H1 (cell line): Measurements from ENCODE around the gene RPTOR. TPM values are rescaled to one million over a fixed set of nuclear protein-coding genes. Genes with fewer than 3 reads are reported as not detected.

ENCODE experiments used
- CTCF ChIA-PET: fragments of 300-600 bp; sonication (Branson Sonifier 250); formaldehyde crosslinking; loops from one replicate; lab custom pipeline; 2021; ENCODE audit not compliant: partially characterized antibody; lab: Charles Lee
- POLR2A ChIA-PET: fragments of 300-600 bp; sonication (Branson Sonifier 250); formaldehyde crosslinking; loops from one replicate; lab custom pipeline; 2021; ENCODE audit warnings: inconsistent platforms; ENCODE audit not compliant: partially characterized antibody; lab: Charles Lee
- DNase-seq, 2 experiments: peaks; one replicate each; pipeline versions ENCODE4 v3.0.0 to v3.0.0-alpha.2; 2010 to 2022; ENCODE audit warnings: low spot score in 2 of 2, low read depth in 1 of 2, mixed read lengths in 1 of 2
- FAIRE-seq: peaks from 2 replicates; lab custom pipeline; 2011; peaks lifted over from hg19 to GRCh38; lab: Jason Lieb, UNC
- H2AFZ ChIP-seq: 2 replicates; pipeline ENCODE4 v1.8.1; 2012; ENCODE audit warnings: low read length, inconsistent platforms
- H2AK5ac ChIP-seq: 2 replicates; pipeline ENCODE4 v1.6.1; 2013; ENCODE audit warnings: low read depth, low read length
- H2BK120ac ChIP-seq: replicated peaks from 2 replicates; pipeline ENCODE3; 2013; ENCODE audit warnings: low read depth, low read length, inconsistent platforms
- H2BK12ac ChIP-seq: 2 replicates; pipeline ENCODE4 v1.6.1; 2013; ENCODE audit warnings: low read depth, low read length
- H2BK15ac ChIP-seq: 2 replicates; pipeline ENCODE4 v1.6.1; 2013; ENCODE audit warnings: low read length
- H2BK20ac ChIP-seq: 2 replicates; pipeline ENCODE4 v1.6.1; 2013; ENCODE audit warnings: low read length
- H2BK5ac ChIP-seq: 2 replicates; pipeline ENCODE4 v1.6.1; 2013; ENCODE audit warnings: low read depth, low read length
- H3K14ac ChIP-seq: 2 replicates; pipeline ENCODE4 v1.6.1; 2013; ENCODE audit warnings: inconsistent platforms; ENCODE audit not compliant: insufficient read length
- H3K18ac ChIP-seq: 2 replicates; pipeline ENCODE4 v1.6.1; 2013; ENCODE audit warnings: low read length; ENCODE audit errors: extremely low read depth
- H3K23ac ChIP-seq: 2 replicates; pipeline ENCODE4 v1.6.1; 2013; ENCODE audit warnings: inconsistent platforms; ENCODE audit not compliant: insufficient read length
- H3K23me2 ChIP-seq: 2 replicates; pipeline ENCODE4 v1.6.1; 2013; ENCODE audit warnings: low read depth, low read length
- H3K27ac ChIP-seq: 2 replicates; pipeline ENCODE4 v1.6.1; 2011; ENCODE audit warnings: low read depth, low read length, inconsistent platforms
- H3K27me3 ChIP-seq, 4 experiments: replicated peaks in 1 of 4; 1 replicate in 1 of 4; 2 replicates in 3 of 4; pipeline versions ENCODE4 v1.6.1 to v1.8.1; 2011 to 2013; ENCODE audit warnings: low read length in 3 of 4, mild to moderate bottlenecking in 3 of 4, inconsistent platforms in 2 of 4, mixed read lengths in 2 of 4, moderate library complexity in 1 of 4; ENCODE audit not compliant: control insufficient read depth in 3 of 4, insufficient read depth in 3 of 4; ENCODE audit errors: extremely low read depth in 1 of 4
- H3K36me3 ChIP-seq, 4 experiments: 2 replicates each; pipeline versions ENCODE4 v1.6.1 to v1.8.1; 2011 to 2013; ENCODE audit warnings: mild to moderate bottlenecking in 4 of 4, low read length in 3 of 4, moderate library complexity in 2 of 4, control low read depth in 1 of 4, inconsistent platforms in 1 of 4; ENCODE audit not compliant: insufficient read depth in 4 of 4, control insufficient read depth in 2 of 4
- H3K4ac ChIP-seq: replicated peaks from 2 replicates; pipeline ENCODE3; 2013; ENCODE audit warnings: low read length, low read depth, mixed read lengths, inconsistent platforms; ENCODE audit not compliant: insufficient read length
- H3K4me1 ChIP-seq, 4 experiments: replicated peaks in 1 of 4; 1 replicate in 1 of 4; 2 replicates in 3 of 4; pipeline versions ENCODE4 v1.6.1 to v1.8.1; 2011 to 2013; ENCODE audit warnings: low read length in 3 of 4, inconsistent platforms in 2 of 4, mixed read lengths in 1 of 4; ENCODE audit not compliant: insufficient read depth in 4 of 4, control insufficient read depth in 3 of 4
- H3K4me2 ChIP-seq, 2 experiments: 2 replicates each; pipeline versions ENCODE4 v1.6.1 to v1.8.1; 2011 to 2013; ENCODE audit warnings: low read depth in 2 of 2, low read length in 2 of 2, control low read depth in 1 of 2, inconsistent platforms in 1 of 2, mild to moderate bottlenecking in 1 of 2; ENCODE audit not compliant: insufficient read depth in 1 of 2
- H3K4me3 ChIP-seq, 4 experiments: fragments of 200-600, 300-600 bp in 1 of 4; sonication (generic), shearing (Covaris generic), sonication (Bioruptor Twin) in 1 of 4; 2 replicates each; pipeline versions ENCODE4 v1.5.1 to v1.8.1; 2011 to 2016; ENCODE audit warnings: low read length in 4 of 4, low read depth in 3 of 4, control low read depth in 2 of 4, inconsistent platforms in 2 of 4, mild to moderate bottlenecking in 2 of 4, mixed read lengths in 1 of 4, moderate library complexity in 1 of 4; ENCODE audit not compliant: insufficient read depth in 2 of 4; ENCODE audit errors: extremely low read depth in 1 of 4
- H3K56ac ChIP-seq: replicated peaks from 2 replicates; pipeline ENCODE3; 2013; ENCODE audit warnings: low read depth, mild to moderate bottlenecking, mixed read lengths, low read length, inconsistent platforms; ENCODE audit not compliant: insufficient read length
- H3K79me1 ChIP-seq: 2 replicates; pipeline ENCODE4 v1.6.1; 2013; ENCODE audit warnings: low read depth, low read length, control low read depth
- H3K79me2 ChIP-seq, 2 experiments: 2 replicates each; pipeline versions ENCODE4 v1.6.1 to v1.8.1; 2012 to 2013; ENCODE audit warnings: low read length in 2 of 2, mild to moderate bottlenecking in 2 of 2, inconsistent platforms in 1 of 2; ENCODE audit not compliant: insufficient read depth in 2 of 2, control insufficient read depth in 1 of 2
- H3K9ac ChIP-seq, 4 experiments: replicated peaks in 1 of 4; 1 replicate in 1 of 4; 2 replicates in 3 of 4; pipeline versions ENCODE4 v1.6.1 to v1.8.1; 2011 to 2013; ENCODE audit warnings: low read depth in 3 of 4, low read length in 3 of 4, control low read depth in 2 of 4, mild to moderate bottlenecking in 2 of 4, moderate library complexity in 2 of 4, inconsistent platforms in 1 of 4; ENCODE audit errors: extremely low read depth in 1 of 4
- H3K9me3 ChIP-seq, 2 experiments: 2 replicates each; pipeline versions ENCODE4 v1.6.1 to v1.8.1; 2012 to 2013; ENCODE audit warnings: mild to moderate bottlenecking in 2 of 2, moderate library complexity in 2 of 2, control low read depth in 1 of 2, inconsistent platforms in 1 of 2, low read depth in 1 of 2, low read length in 1 of 2, mixed read lengths in 1 of 2; ENCODE audit not compliant: insufficient read depth in 2 of 2
- H4K20me1 ChIP-seq, 2 experiments: replicated peaks in 1 of 2; 2 replicates each; pipeline versions ENCODE3 to v1.8.1; 2011 to 2013; ENCODE audit warnings: inconsistent platforms in 2 of 2, low read length in 2 of 2, mild to moderate bottlenecking in 1 of 2; ENCODE audit not compliant: insufficient read depth in 2 of 2, control insufficient read depth in 1 of 2
- H4K5ac ChIP-seq: 2 replicates; pipeline ENCODE4 v1.6.1; 2013; ENCODE audit warnings: low read length, low read depth, mixed read lengths, inconsistent platforms; ENCODE audit not compliant: insufficient read length
- H4K8ac ChIP-seq: 2 replicates; pipeline ENCODE4 v1.8.0; 2013; ENCODE audit warnings: mild to moderate bottlenecking, moderate library complexity, low read length, inconsistent platforms; ENCODE audit not compliant: insufficient read depth; ENCODE audit errors: extremely low read depth
- H4K91ac ChIP-seq: replicated peaks from 2 replicates; pipeline ENCODE3; 2013; ENCODE audit warnings: low read length, mixed read lengths, inconsistent platforms; ENCODE audit not compliant: insufficient read length
- ASH2L ChIP-seq: fragments of 200-600, 300-600 bp; sonication (generic); IDR thresholded peaks from one replicate; pipeline ENCODE4 v1.7.1; 2017; ENCODE audit warnings: low read length
- CEBPB ChIP-seq: IDR thresholded peaks from 2 replicates; pipeline ENCODE4 v1.6.1; 2012; ENCODE audit warnings: low read depth, low read length
- CHD2 ChIP-seq: IDR thresholded peaks from 2 replicates; pipeline ENCODE4 v1.6.1; 2012; ENCODE audit warnings: low read length, improper control_type of control experiment
- GTF2F1 ChIP-seq: IDR thresholded peaks from 2 replicates; pipeline ENCODE4 v1.6.1; 2012; ENCODE audit warnings: low read depth, low read length, improper control_type of control experiment, borderline replicate concordance
- HDAC6 ChIP-seq: IDR thresholded peaks from one replicate; pipeline ENCODE4 v1.7.1; 2012; ENCODE audit warnings: low read depth, mild to moderate bottlenecking, inconsistent platforms, low read length, moderate library complexity
- PHF8 ChIP-seq: fragments of 200-600 bp; sonication (generic); conservative IDR thresholded peaks from 2 replicates; pipeline ENCODE4 v1.7.1; 2012; ENCODE audit warnings: low read depth, mild to moderate bottlenecking, inconsistent platforms, low read length, moderate library complexity
- POLR2A ChIP-seq, 2 experiments: IDR thresholded peaks; 1 replicate in 1 of 2; 2 replicates in 1 of 2; pipeline ENCODE4 v1.6.1; 2011; ENCODE audit warnings: low read depth in 2 of 2, low read length in 2 of 2, mild to moderate bottlenecking in 2 of 2; ENCODE audit errors: control extremely low read depth in 1 of 2
- SAP30 ChIP-seq: fragments of 300-600 bp; sonication (generic); IDR thresholded peaks from 2 replicates; pipeline ENCODE4 v1.7.1; 2012; ENCODE audit warnings: low read length, moderate library complexity, mild to moderate bottlenecking, inconsistent platforms; ENCODE audit not compliant: insufficient read depth, insufficient replicate concordance
- WGBS, 2 experiments: shearing (Covaris generic) in 1 of 2; methylation state at CpG; one replicate each; pipeline versions ENCODE4 v1.1.6 to v1.1.7; 2013 to 2015; ENCODE audit warnings: low lambda C conversion rate in 2 of 2, mixed read lengths in 2 of 2, inconsistent platforms in 1 of 2, low coverage in 1 of 2, missing lambda C conversion rate in 1 of 2; ENCODE audit not compliant: insufficient replicate concordance in 2 of 2, insufficient coverage in 1 of 2, insufficient read length in 1 of 2; ENCODE audit errors: extremely low coverage in 1 of 2, missing lambda C conversion rate in 1 of 2; 5-methylcytosine and 5-hydroxymethylcytosine counted together
- polyA plus RNA-seq, 7 experiments: library from polyadenylated mRNA; depleted of rRNA in 3 of 7; stranded (reverse) in 5 of 7; unstranded in 2 of 7; fragments of >200 nt in 5 of 7; fragments of 200-250 nt in 2 of 7; gene quantifications; 1 replicate in 5 of 7; 2 replicates in 1 of 7; 4 replicates in 1 of 7; pipeline versions ENCODE4 v1.2.1 to v1.2.3, GENCODE V29; 2011 to 2013; ENCODE audit warnings: missing spikeins in 2 of 7, mixed read lengths in 2 of 7
- total RNA-seq: library from RNA; stranded (reverse); fragmentation: NEBNext Ultra II Directional; extraction: Animal tissue kit (Norgen Biotek cat#: 25700); gene quantifications from 2 replicates; pipeline ENCODE4 v1.2.1, GENCODE V29; 2021
- TF ChIP-seq, protein P1 (sequence below), 3 experiments: IDR thresholded peaks; 1 replicate in 2 of 3; 2 replicates in 1 of 3; pipeline versions ENCODE4 v1.5.1 to v1.6.1; 2011; ENCODE audit warnings: low read length in 3 of 3, mild to moderate bottlenecking in 3 of 3, inconsistent platforms in 2 of 3, low read depth in 1 of 3, moderate library complexity in 1 of 3; ENCODE audit not compliant: insufficient read depth in 1 of 3; ENCODE audit errors: control extremely low read depth in 1 of 3

The RPTOR gene
- total and polyA plus RNA-seq, 2 of the 8 experiments (the other 6 are each of a cell fraction or from before 2014, with no cell fraction given), result 6.9 to 28.7 TPM

DNA sequence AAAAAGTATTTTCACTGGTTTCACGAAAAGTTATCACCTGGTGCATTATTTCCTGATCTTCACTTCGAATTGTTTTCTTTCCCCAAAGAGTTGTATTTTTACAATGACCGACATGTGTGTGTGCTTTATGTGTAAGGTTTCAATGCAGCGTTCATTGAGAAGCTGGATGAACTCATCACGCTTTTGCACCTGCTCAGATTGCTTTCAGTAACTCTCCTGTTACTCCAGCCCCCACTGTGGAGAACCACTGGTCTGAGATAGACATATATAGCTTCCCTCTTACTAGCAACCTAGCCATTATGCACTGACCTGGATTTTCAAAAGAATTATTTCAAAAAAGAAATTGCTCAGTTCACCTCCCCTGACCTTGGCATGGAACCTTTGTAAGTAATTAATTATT is 268.7 kb downstream of the RPTOR start:
- Histone ChIP-seq H3K9me3 (no peaks in the 10 kb centered on the region), H3K4me3 (no peak overlapping the region), H2BK12ac (no peak overlapping the region), H3K27me3 (no peaks in the 10 kb centered on the region), H3K36me3 (no peaks in the 10 kb centered on the region), H4K5ac (no peak overlapping the region), H3K79me2 (no peaks in the 10 kb centered on the region), H3K23me2 (no peaks in the 10 kb centered on the region), H3K14ac (no peak overlapping the region), H2BK15ac (no peak overlapping the region), H2BK20ac (no peak overlapping the region), H2AFZ (no peak overlapping the region), H3K18ac (no peak overlapping the region), H2BK5ac (no peak overlapping the region), H3K4ac (no peak overlapping the region), H4K20me1 (peaks cover 0 to 3% of the 10 kb centered on the region in 2 experiments), H3K4me1 (no peaks in the 10 kb centered on the region; a peak in 1 of 7 replicates), H3K4me2 (no peak overlapping the region), H3K79me1 (no peaks in the 10 kb centered on the region; the same call in 1 of the 2 replicates), H3K9ac (no peak overlapping the region), H4K91ac (no peak overlapping the region), H3K23ac (no peak overlapping the region), H2BK120ac (no peak overlapping the region), H4K8ac (no peak overlapping the region), H3K56ac (no peak overlapping the region), H2AK5ac (no peak overlapping the region), H3K27ac (no peak overlapping the region)
- WGBS, 2 experiments, result 82% methylated on average over 5 of the region's 5 CpGs; no CpG with 5 or more reads in 1 of the 2 experiments
- TF ChIP-seq SAP30 (no peak), PHF8 (no peak), CEBPB (no peak), CHD2 (no peak), GTF2F1 (no peak), HDAC6 (no peak), ASH2L (no peak), POLR2A (IDR thresholded peaks at IDR 0.05; ENCODE audit: control extremely low read depth in 1 of 2, low read depth in 2 of 2, low read length in 2 of 2) (no peak)
- TF ChIP-seq, protein P1, sequence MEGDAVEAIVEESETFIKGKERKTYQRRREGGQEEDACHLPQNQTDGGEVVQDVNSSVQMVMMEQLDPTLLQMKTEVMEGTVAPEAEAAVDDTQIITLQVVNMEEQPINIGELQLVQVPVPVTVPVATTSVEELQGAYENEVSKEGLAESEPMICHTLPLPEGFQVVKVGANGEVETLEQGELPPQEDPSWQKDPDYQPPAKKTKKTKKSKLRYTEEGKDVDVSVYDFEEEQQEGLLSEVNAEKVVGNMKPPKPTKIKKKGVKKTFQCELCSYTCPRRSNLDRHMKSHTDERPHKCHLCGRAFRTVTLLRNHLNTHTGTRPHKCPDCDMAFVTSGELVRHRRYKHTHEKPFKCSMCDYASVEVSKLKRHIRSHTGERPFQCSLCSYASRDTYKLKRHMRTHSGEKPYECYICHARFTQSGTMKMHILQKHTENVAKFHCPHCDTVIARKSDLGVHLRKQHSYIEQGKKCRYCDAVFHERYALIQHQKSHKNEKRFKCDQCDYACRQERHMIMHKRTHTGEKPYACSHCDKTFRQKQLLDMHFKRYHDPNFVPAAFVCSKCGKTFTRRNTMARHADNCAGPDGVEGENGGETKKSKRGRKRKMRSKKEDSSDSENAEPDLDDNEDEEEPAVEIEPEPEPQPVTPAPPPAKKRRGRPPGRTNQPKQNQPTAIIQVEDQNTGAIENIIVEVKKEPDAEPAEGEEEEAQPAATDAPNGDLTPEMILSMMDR (IDR thresholded peaks at IDR 0.05; ENCODE audit: control extremely low read depth in 1 of 3, insufficient read depth in 1 of 3, low read depth in 1 of 3, low read length in 3 of 3), result no peak
- FAIRE-seq, result no peak
- ChIA-PET CTCF (interaction anchor here (1.3 to 1.7 kb wide), 5 partner anchors 10 to 90 kb away, joined by 3 to 8 read pairs (median 3); no protein-coding TSS in a partner anchor), POLR2A (interaction anchor here (0.9 kb wide), 1 partner anchor 12 kb away, joined by 3 read pairs; no protein-coding TSS in a partner anchor)
- no peak for DNase-seq
